ENCODE results near the gene SLC39A7.
A peak's percentile ranks its signal among the peaks of the same experiment; 100 is the strongest.

The SLC39A7 gene

DNA sequence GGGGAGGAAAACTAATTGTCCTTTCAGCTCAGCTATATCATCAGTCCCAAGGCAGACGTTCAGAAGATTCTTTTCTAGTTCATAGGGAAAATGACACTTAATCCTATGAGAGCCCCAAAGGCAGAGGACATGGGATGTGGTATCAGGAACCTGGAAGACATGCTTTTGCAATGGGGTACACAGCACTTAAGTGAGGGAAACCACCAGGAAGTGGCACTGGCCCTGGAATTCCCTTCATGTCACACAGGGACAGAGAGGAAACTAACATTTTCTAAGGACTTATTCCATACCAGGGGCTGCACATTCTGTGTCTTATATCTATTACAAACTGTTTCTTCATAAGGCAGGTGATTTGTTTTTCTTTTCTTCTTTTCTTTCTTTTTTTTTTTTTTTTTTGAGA is 42.8 kb downstream of the SLC39A7 start:
- DNase-seq = no peak

DNA sequence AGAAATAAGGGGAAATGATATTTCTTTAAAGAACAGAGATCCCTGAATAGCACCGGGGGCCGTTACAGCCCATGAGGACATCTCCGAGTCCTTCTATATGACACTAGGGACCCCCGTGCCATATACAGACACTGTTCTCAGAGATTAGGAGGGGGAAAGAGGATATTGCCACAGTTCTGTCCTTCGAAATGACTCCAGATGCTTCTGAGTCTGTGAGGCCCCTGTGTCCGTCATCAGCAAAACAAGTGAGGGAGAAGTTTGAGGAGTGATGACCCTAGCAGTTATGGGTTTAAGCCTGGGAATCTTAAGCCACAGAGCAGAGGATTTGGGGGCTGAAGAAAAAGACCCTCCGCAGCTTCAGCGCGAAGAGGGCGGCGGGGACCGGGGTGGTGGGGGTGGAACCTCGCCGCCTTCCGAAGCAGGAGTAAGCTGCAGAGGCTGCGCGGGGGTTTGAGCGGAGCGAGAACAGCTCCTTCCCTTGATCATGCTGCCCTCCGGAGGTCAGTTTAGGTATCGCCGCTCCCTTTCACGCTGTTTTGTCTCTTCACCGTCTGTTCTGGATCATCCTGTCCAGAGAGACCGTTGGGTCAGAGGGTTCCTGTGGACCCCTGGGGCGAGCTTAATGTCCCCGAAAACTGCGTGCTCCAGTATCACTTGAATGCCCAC is 47.4 kb downstream of the SLC39A7 start:
- DNase-seq = peak; percentile 85

DNA sequence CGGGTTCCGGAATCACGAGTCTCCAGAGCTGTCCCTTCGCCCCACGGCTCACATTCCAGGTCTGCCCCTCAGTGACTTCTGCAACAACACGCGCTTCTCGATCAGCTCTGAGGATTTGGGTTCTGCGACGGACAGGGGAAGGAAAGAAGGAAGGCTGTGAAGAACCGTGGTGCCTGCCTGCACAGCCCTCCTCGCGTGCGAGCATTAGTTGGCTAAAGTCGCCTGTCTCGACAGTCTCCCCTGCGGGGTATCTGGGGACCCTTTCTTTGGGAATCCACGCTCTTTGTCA is 47.9 kb downstream of the SLC39A7 start:
- DNase-seq = no peak

DNA sequence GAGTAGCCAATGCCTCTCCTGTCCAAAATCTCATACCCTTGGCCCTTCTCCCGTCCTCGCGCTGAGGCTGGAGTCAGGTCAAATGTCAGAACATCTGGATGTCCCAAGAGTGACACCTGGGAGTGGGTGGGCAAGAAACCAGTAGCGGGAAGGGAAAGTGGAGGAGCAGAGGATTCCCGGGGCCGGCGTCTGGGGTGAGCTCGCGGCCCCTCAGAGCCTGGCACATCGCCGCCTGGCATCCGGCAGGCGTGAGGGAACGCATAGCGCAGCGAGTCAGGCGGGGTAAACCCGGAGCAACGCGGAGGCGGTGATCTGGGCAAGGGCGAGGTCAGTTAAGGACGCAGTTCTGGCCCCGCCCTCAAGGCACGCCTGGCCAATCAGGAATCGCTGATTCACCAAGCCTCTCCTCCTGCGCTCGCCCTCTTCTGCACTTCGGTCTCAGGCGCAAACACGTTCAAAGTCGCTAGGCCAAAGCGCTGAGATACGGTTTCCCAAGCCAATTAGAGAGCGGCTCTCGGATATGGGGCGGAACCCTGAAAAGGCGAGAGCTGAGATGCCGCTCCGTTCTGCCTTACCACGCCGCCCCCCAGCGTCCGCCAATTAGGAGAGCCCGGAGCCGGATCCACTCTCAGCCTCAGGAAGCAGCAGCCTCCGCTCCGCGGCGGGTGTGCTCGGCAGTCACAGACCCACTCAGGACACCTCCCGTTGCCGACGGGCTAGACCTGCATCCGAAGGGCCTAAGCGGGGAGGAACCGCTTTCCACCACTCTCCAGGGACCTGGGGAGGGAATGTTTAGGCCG is 48.5 kb downstream of the SLC39A7 start:
- DNase-seq = peak; percentile 89

DNA sequence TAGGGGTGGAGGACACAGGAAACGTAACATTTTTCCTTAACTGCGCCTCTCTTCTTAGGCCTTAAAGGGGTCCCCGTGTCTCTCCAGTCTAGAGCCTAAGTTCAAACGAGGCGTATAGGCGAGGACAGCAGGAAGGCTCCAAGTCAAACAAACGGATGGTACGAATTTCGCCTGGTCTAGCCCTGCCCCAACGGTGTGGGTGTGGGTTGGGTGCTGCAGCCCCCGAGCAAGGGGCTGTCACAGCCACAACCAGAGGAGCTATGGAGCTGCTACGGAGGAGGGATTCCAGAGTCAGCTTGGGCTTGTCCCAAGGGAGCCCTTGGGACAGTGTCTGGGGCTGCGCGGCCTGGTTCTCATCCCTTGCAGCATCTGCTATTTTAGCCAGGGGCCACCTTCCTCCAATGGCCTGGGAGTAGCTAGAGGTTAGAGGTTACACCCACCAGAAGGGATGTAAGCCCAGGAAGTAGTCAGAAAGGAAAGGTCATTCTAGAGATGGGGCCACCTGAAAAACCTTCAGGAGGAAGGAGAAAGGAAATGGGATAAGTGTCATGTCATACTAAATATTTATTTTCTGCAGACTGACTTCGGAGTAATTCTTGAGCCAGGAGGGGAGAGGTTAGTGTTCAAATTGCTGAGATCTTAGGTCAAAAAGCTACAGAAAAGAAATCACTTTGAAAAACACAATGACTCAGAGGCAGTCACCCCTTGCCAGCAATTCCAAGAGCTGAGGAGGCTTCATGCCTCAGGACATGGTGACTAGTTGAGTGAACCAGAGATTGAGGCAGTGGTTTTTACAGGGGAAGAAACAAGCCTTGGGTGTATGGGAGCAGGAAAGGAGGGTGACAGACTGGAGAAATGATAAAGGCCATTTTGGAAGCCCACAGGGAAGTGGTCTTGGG is 49.3 kb downstream of the SLC39A7 start:
- DNase-seq = no peak

DNA sequence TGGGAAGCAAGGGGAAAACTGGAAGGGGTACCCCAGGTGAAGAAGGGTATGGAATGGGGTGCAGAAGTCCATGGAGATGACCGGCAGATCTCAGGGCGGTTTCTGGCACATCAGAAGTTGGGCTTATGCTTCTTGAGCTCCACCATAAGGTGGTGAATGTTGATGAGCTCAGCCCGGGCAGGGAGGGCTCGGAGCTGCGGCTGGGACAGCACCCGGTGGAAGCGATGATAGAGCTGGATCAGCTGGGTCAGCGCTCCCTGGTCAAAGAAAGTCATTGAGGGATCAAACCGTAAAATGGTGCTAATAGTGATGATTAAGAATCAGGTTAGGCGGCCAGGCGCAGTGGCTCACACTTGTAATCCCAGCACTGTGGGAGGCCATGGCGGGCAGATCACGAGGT is 50.1 kb downstream of the SLC39A7 start:
- no peak for DNase-seq

DNA sequence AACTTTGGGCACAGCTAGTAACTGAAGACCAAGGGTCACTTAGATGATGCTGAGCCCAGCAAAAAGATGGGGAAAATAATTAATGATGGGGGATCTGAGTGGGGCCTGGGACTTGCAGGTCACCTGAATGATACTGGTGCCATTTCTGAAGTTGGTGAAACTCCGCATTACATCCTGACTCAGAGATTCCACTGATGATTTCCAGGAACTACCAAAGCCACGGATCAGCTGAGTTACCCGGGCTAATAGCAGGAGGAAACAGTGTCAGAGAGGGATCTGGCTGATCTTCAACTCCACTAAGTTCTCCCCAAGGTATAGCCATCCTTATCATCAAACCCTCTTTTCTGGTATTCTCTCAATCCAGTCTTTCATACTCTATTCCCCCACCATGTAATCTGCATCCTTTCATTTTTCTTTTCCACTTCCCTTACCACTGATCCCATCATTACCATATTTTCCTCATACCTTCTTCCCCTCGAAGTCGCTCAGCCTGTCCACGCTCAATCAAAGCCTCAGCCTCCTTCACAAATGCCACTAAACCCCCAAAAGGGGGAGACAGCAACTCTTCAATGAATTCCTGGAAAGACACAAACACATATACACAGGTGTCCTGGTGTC is 50.8 kb downstream of the SLC39A7 start:
- no peak for DNase-seq

DNA sequence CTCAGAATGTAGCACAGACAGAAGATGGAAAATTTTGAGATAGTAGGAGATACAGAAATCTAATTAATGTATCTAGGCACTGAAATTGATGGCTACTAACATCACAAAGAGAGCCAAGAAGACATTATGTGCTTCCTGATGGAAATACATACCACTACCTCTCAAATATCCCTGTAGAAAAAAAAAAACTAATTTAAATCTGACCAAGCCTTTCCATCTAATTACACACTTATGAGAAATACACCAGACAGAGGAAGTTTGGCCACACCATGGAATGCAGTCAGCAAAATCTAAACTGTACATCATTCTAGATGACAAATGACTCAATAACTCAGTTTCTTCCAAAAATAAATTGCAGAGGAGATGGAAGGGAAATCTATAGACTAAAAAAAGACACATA is 52.1 kb downstream of the SLC39A7 start:
- no peak for DNase-seq

Measured in activated CD4-positive, alpha-beta T cell treated with anti-CD3 and anti-CD28 coated beads for 1 hour (primary cell).